ENCODE measurements around the gene PBX3. TPM values are rescaled to one million over a fixed set of nuclear protein-coding genes. Genes with fewer than 3 reads are reported as not detected.

Gene PBX3
- total and polyA plus RNA-seq, 4 donors, result 7.3 to 18.9 (median 11.1) TPM

DNA sequence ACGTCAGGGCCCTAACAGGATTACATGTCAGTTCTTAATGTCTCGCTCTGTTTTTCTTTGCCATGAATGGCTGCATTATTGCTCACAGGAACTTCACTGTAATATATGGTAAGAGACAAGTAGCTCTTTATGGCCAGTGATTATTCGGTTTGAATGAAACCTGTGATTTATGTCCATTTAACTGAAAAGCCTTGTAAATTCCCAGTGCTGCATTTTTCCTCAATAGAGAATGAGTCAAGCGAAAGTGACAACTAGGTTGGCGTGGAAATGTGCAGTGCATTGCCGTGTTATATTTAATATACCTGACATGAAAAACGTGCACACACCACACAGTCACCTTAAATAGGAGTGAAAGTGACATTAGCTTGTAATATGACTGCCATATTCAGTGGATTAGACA is 163.1 kb downstream of the PBX3 start:
- no peak for TF ChIP-seq FOXA1 (IDR thresholded peaks at IDR 0.05)
- no peak for TF ChIP-seq CTCF (IDR thresholded peaks at IDR 0.05; ENCODE audit: low read depth, low read length, missing input control)
- TF ChIP-seq JUND (IDR thresholded peaks at IDR 0.05), result no peak
- TF ChIP-seq TAF1 (conservative IDR thresholded peaks at IDR 0.05), result no peak
- TF ChIP-seq SP1 (IDR thresholded peaks at IDR 0.05), result no peak
- TF ChIP-seq FOXA2 (IDR thresholded peaks at IDR 0.05), result no peak
- TF ChIP-seq, protein P1, sequence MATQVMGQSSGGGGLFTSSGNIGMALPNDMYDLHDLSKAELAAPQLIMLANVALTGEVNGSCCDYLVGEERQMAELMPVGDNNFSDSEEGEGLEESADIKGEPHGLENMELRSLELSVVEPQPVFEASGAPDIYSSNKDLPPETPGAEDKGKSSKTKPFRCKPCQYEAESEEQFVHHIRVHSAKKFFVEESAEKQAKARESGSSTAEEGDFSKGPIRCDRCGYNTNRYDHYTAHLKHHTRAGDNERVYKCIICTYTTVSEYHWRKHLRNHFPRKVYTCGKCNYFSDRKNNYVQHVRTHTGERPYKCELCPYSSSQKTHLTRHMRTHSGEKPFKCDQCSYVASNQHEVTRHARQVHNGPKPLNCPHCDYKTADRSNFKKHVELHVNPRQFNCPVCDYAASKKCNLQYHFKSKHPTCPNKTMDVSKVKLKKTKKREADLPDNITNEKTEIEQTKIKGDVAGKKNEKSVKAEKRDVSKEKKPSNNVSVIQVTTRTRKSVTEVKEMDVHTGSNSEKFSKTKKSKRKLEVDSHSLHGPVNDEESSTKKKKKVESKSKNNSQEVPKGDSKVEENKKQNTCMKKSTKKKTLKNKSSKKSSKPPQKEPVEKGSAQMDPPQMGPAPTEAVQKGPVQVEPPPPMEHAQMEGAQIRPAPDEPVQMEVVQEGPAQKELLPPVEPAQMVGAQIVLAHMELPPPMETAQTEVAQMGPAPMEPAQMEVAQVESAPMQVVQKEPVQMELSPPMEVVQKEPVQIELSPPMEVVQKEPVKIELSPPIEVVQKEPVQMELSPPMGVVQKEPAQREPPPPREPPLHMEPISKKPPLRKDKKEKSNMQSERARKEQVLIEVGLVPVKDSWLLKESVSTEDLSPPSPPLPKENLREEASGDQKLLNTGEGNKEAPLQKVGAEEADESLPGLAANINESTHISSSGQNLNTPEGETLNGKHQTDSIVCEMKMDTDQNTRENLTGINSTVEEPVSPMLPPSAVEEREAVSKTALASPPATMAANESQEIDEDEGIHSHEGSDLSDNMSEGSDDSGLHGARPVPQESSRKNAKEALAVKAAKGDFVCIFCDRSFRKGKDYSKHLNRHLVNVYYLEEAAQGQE (IDR thresholded peaks at IDR 0.05), result no peak
- TF ChIP-seq, protein P2, sequence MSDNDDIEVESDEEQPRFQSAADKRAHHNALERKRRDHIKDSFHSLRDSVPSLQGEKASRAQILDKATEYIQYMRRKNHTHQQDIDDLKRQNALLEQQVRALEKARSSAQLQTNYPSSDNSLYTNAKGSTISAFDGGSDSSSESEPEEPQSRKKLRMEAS (IDR thresholded peaks at IDR 0.05), result no peak
- DNase-seq (ENCODE audit: low spot score), result no peak

GRCh38 chr9:125911861-125912644 is 164.9 kb downstream of the PBX3 start:
- no peaks in the 10 kb centered on the region for H3K9me3 ChIP-seq (ENCODE audit: control insufficient read depth in 4 of 4, low read length in 3 of 4)
- H3K9ac ChIP-seq (ENCODE audit: low read depth in 1 of 2, low read length in 2 of 2), result no peak overlapping the region
- no peaks in the 10 kb centered on the region for H3K27me3 ChIP-seq (ENCODE audit: control insufficient read depth in 4 of 4, insufficient read depth in 4 of 4, low read length in 3 of 4)
- 94% methylated on average over 8 of the region's 8 CpGs for WGBS
- H3K4me1 ChIP-seq (ENCODE audit: control insufficient read depth in 4 of 4, insufficient read depth in 4 of 4, low read length in 3 of 4), result peaks cover 0 to 13% (median 5%) of the 10 kb centered on the region in 4 donors
- H3K36me3 ChIP-seq (ENCODE audit: control insufficient read depth in 4 of 4, insufficient read depth in 3 of 4, low read depth in 1 of 4, low read length in 3 of 4), result no peaks in the 10 kb centered on the region
- H3K4me3 ChIP-seq (ENCODE audit: low read depth in 1 of 3, low read length in 3 of 3), result no peak overlapping the region
- H3K27ac ChIP-seq (ENCODE audit: low read depth in 1 of 2, low read length in 2 of 2), result no peak overlapping the region
- no peak for DNase-seq (ENCODE audit: low spot score)
- TF ChIP-seq RAD21 (IDR thresholded peaks at IDR 0.05) (no peak), FOXA1 (IDR thresholded peaks at IDR 0.05) (no peak), GABPA (IDR thresholded peaks at IDR 0.05 in 1 of 2, conservative IDR thresholded peaks at IDR 0.05 in 1 of 2) (no peak), HNF4A (conservative IDR thresholded peaks at IDR 0.05) (no peak), HNF4G (IDR thresholded peaks at IDR 0.05) (no peak), YY1 (IDR thresholded peaks at IDR 0.05) (no peak), CTCF (IDR thresholded peaks at IDR 0.05; ENCODE audit: low read depth, low read length, missing input control) (no peak), TAF1 (conservative IDR thresholded peaks at IDR 0.05) (no peak), ZBTB33 (IDR thresholded peaks at IDR 0.05) (no peak), SP1 (IDR thresholded peaks at IDR 0.05) (no peak), JUND (IDR thresholded peaks at IDR 0.05) (no peak)
- TF ChIP-seq, protein P2 (IDR thresholded peaks at IDR 0.05), result no peak
- TF ChIP-seq, protein P1 (IDR thresholded peaks at IDR 0.05), result no peak
- TF ChIP-seq, protein P3, sequence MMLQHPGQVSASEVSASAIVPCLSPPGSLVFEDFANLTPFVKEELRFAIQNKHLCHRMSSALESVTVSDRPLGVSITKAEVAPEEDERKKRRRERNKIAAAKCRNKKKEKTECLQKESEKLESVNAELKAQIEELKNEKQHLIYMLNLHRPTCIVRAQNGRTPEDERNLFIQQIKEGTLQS (IDR thresholded peaks at IDR 0.05), result no peak

More for the DNA sequence above, 163.1 kb downstream of the PBX3 start:
- Histone ChIP-seq H3K4me1 (ENCODE audit: control insufficient read depth in 4 of 4, insufficient read depth in 4 of 4, low read length in 3 of 4) (peaks cover 0 to 13% (median 5%) of the 10 kb centered on the region in 4 donors), H3K36me3 (ENCODE audit: control insufficient read depth in 4 of 4, insufficient read depth in 3 of 4, low read depth in 1 of 4, low read length in 3 of 4) (no peaks in the 10 kb centered on the region), H3K9me3 (ENCODE audit: control insufficient read depth in 4 of 4, low read length in 3 of 4) (no peaks in the 10 kb centered on the region), H3K27me3 (ENCODE audit: control insufficient read depth in 4 of 4, insufficient read depth in 4 of 4, low read length in 3 of 4) (no peaks in the 10 kb centered on the region), H3K27ac (ENCODE audit: low read depth in 1 of 2, low read length in 2 of 2) (no peak overlapping the region), H3K4me3 (ENCODE audit: low read depth in 1 of 3, low read length in 3 of 3) (no peak overlapping the region), H3K9ac (ENCODE audit: low read depth in 1 of 2, low read length in 2 of 2) (no peak overlapping the region)
- WGBS, result 97% methylated on average over 7 of the region's 7 CpGs
